ENCODE data around the gene ZBTB20. TPM values are rescaled to one million over a fixed set of nuclear protein-coding genes. Genes with fewer than 3 reads are reported as not detected.

Gene ZBTB20
- total RNA-seq, 1 experiment from 2014 or later = 26.5 TPM

GRCh38 chr3:114758831-114759699 lies 388.0 kb downstream of the ZBTB20 start:
- CTCF ChIA-PET = no interaction called here
- intact Hi-C loops (cut with micrococcal nuclease; ENCODE audit: unreplicated experiment) = loop anchor here (5.0 kb wide), 1 partner anchor 107 kb away; no protein-coding TSS in a partner anchor
- DNase-seq = no peak
- H3K4me2 ChIP-seq = no peak overlapping the region
- no peaks in the 10 kb centered on the region for H3K9me3 ChIP-seq (ENCODE audit: insufficient read depth, low read depth)
- H3K4me1 ChIP-seq (replicated peaks; ENCODE audit: insufficient read depth) = peaks cover 4% of the 10 kb centered on the region
- POLR2A ChIA-PET (ENCODE audit: unreplicated experiment) = no interaction called here
- no TSS peak for BruUV-seq (replicated peaks)
- no peaks in the 10 kb centered on the region for H3K79me2 ChIP-seq (ENCODE audit: low read depth)
- H4K20me1 ChIP-seq (ENCODE audit: insufficient read depth) = no peaks in the 10 kb centered on the region
- no peaks in the 10 kb centered on the region for H3K36me3 ChIP-seq (ENCODE audit: low read depth)
- H3K27me3 ChIP-seq (ENCODE audit: insufficient read depth, low read depth) = no peaks in the 10 kb centered on the region
- H2AFZ ChIP-seq = no peak overlapping the region
- H3K27ac ChIP-seq = no peak overlapping the region
- no peaks in the 10 kb centered on the region for H3F3A ChIP-seq (ENCODE audit: insufficient read depth, low read depth)
- TF ChIP-seq EZH2 (IDR thresholded peaks at IDR 0.05; ENCODE audit: low read depth) = no peak
- TF ChIP-seq, protein P1, sequence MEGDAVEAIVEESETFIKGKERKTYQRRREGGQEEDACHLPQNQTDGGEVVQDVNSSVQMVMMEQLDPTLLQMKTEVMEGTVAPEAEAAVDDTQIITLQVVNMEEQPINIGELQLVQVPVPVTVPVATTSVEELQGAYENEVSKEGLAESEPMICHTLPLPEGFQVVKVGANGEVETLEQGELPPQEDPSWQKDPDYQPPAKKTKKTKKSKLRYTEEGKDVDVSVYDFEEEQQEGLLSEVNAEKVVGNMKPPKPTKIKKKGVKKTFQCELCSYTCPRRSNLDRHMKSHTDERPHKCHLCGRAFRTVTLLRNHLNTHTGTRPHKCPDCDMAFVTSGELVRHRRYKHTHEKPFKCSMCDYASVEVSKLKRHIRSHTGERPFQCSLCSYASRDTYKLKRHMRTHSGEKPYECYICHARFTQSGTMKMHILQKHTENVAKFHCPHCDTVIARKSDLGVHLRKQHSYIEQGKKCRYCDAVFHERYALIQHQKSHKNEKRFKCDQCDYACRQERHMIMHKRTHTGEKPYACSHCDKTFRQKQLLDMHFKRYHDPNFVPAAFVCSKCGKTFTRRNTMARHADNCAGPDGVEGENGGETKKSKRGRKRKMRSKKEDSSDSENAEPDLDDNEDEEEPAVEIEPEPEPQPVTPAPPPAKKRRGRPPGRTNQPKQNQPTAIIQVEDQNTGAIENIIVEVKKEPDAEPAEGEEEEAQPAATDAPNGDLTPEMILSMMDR (conservative IDR thresholded peaks at IDR 0.05) = no peak
- H3K4me3 ChIP-seq = no peak overlapping the region
- H3K9me2 ChIP-seq (ENCODE audit: insufficient read depth) = no peaks in the 10 kb centered on the region

DNA sequence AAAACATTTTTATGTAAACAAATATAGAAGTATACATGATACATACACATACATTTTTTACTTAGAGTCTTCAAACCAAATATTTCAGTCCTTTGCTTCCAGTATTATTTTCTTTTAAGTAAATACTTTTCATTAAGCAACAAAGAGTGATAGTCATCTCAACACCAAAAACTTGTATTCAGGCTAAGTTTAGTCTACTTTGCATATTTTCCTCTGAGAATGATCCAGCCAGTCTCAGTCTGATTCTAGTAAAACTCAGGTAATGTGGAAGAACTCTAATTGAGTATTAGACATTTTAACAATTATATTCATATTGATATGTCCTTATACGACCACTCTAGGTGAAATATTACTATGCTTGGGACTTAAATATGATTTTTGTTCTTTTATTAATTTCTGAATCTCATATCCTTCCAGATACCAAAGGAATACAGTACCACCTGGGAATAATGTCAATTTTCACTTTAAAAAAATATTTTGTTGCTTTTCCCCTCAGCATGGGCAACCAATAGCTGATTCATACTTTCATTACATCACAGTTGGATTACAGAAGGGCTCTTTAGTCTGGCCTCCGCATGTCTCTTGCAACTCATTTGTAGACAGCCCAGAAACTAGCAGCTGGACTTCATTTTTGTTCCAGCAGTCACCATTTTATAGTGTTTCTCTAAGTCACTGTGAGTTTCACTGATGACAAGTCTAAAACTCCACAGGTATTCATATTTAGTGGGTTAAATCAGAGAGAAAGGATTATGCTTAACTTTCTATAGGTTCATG lies 390.4 kb downstream of the ZBTB20 start:
- H3K4me2 ChIP-seq = no peak overlapping the region
- H3F3A ChIP-seq (ENCODE audit: insufficient read depth, low read depth) = no peaks in the 10 kb centered on the region
- no peak for DNase-seq
- ChIA-PET CTCF (no interaction called here), POLR2A (ENCODE audit: unreplicated experiment) (no interaction called here)
- H3K4me3 ChIP-seq = no peak overlapping the region
- BruUV-seq (replicated peaks) = no TSS peak
- no peaks in the 10 kb centered on the region for H3K79me2 ChIP-seq (ENCODE audit: low read depth)
- TF ChIP-seq EZH2 (IDR thresholded peaks at IDR 0.05; ENCODE audit: low read depth) = no peak
- TF ChIP-seq, protein P1 (conservative IDR thresholded peaks at IDR 0.05) = no peak
- H3K9me2 ChIP-seq (ENCODE audit: insufficient read depth) = no peaks in the 10 kb centered on the region
- no peaks in the 10 kb centered on the region for H3K4me1 ChIP-seq (replicated peaks; ENCODE audit: insufficient read depth)
- no peak overlapping the region for H2AFZ ChIP-seq
- H4K20me1 ChIP-seq (ENCODE audit: insufficient read depth) = no peaks in the 10 kb centered on the region
- no peaks in the 10 kb centered on the region for H3K9me3 ChIP-seq (ENCODE audit: insufficient read depth, low read depth)
- H3K27me3 ChIP-seq (ENCODE audit: insufficient read depth, low read depth) = no peaks in the 10 kb centered on the region
- H3K36me3 ChIP-seq (ENCODE audit: low read depth) = no peaks in the 10 kb centered on the region
- H3K27ac ChIP-seq = no peak overlapping the region
- intact Hi-C loops (cut with micrococcal nuclease; ENCODE audit: unreplicated experiment) = loop anchor here (5.0 kb wide), 1 partner anchor 104 kb away; no protein-coding TSS in a partner anchor

- no peak for TF ChIP-seq EZH2 (IDR thresholded peaks at IDR 0.05; ENCODE audit: low read depth)
- TF ChIP-seq, protein P1 (conservative IDR thresholded peaks at IDR 0.05) = no peak
- Histone ChIP-seq H2AFZ (no peak overlapping the region), H3K9me3 (ENCODE audit: insufficient read depth, low read depth) (no peaks in the 10 kb centered on the region), H3K27ac (no peak overlapping the region), H3K9me2 (ENCODE audit: insufficient read depth) (no peaks in the 10 kb centered on the region), H4K20me1 (ENCODE audit: insufficient read depth) (no peaks in the 10 kb centered on the region), H3K4me1 (replicated peaks; ENCODE audit: insufficient read depth) (no peaks in the 10 kb centered on the region), H3K36me3 (ENCODE audit: low read depth) (no peaks in the 10 kb centered on the region), H3K4me2 (no peak overlapping the region), H3K4me3 (no peak overlapping the region), H3F3A (ENCODE audit: insufficient read depth, low read depth) (no peaks in the 10 kb centered on the region), H3K27me3 (ENCODE audit: insufficient read depth, low read depth) (no peaks in the 10 kb centered on the region), H3K79me2 (ENCODE audit: low read depth) (no peaks in the 10 kb centered on the region)
- intact Hi-C loops (cut with micrococcal nuclease; ENCODE audit: unreplicated experiment) = no loop called here
- no TSS peak for BruUV-seq (replicated peaks)
- ChIA-PET POLR2A (ENCODE audit: unreplicated experiment) (no interaction called here), CTCF (no interaction called here)
- no peak for DNase-seq
These were observed 400.6 kb downstream of the ZBTB20 start for GRCh38 chr3:114746502-114746901.

Data from PC-9 (cell line).